HG02840 (cell line): Measurements from ENCODE around the gene CERK.

ENCODE experiments used
- ATAC-seq: cut with Tn5 transposase; IDR thresholded peaks from one replicate; pipeline ENCODE4 v1.9.1; 2021; ENCODE audit warnings: mild to moderate bottlenecking, moderate library complexity, moderate number of reproducible peaks; ENCODE audit not compliant: unreplicated experiment, low FRiP score

CERK gene

GRCh38 chr22:46681010-46681409 lies 57.0 kb downstream of the CERK start:
- no peak for ATAC-seq

- no peak for ATAC-seq
Observed at GRCh38 chr22:46679706-46680269, 58.3 kb downstream of the CERK start.

GRCh38 chr22:46678785-46679700 lies 59.0 kb downstream of the CERK start:
- ATAC-seq: no peak

GRCh38 chr22:46678003-46678657 lies 59.9 kb downstream of the CERK start:
- ATAC-seq: no peak

- ATAC-seq: no peak
Observed at GRCh38 chr22:46677323-46678002, 60.6 kb downstream of the CERK start.

- no peak for ATAC-seq
Observed at GRCh38 chr22:46676881-46677280, 61.2 kb downstream of the CERK start.

GRCh38 chr22:46676479-46676878 lies 61.6 kb downstream of the CERK start:
- ATAC-seq: no peak

GRCh38 chr22:46675938-46676337 lies 62.1 kb downstream of the CERK start:
- no peak for ATAC-seq

GRCh38 chr22:46675479-46675878 lies 62.6 kb downstream of the CERK start:
- no peak for ATAC-seq

GRCh38 chr22:46674906-46675305 lies 63.1 kb downstream of the CERK start:
- no peak for ATAC-seq

- no peak for ATAC-seq
Observed at GRCh38 chr22:46674367-46674781, 63.7 kb downstream of the CERK start.

GRCh38 chr22:46673662-46674236 lies 64.3 kb downstream of the CERK start:
- ATAC-seq: no peak

GRCh38 chr22:46673205-46673604 lies 64.8 kb downstream of the CERK start:
- ATAC-seq: no peak

- no peak for ATAC-seq
Observed at GRCh38 chr22:46672731-46673130, 65.3 kb downstream of the CERK start.

GRCh38 chr22:46671824-46672432 lies 66.1 kb downstream of the CERK start:
- ATAC-seq: no peak

GRCh38 chr22:46669201-46669600 lies 68.9 kb downstream of the CERK start:
- ATAC-seq: no peak

GRCh38 chr22:46668116-46668515 lies 69.9 kb downstream of the CERK start:
- no peak for ATAC-seq

- ATAC-seq: no peak
Observed at GRCh38 chr22:46667245-46667623, 70.8 kb downstream of the CERK start.

GRCh38 chr22:46666577-46667244 lies 71.3 kb downstream of the CERK start:
- no peak for ATAC-seq
